22Rv1 (cell line): ENCODE measurements around the gene TNFSF18.
"Not testable (repeated sequence)": the region's sequence is repeated elsewhere in the genome, so short reads cannot be mapped to it uniquely, and the experiment has no call there.

Experiments used
- H3K27ac ChIP-seq: fragments of 450-650 bp; 2 replicates; pipeline ENCODE4 v1.5.1; 2017
- CTCF ChIP-seq: fragments of 450-650 bp; IDR thresholded peaks from 2 replicates; pipeline ENCODE4 v1.5.1; 2017; ENCODE audit warnings: mild to moderate bottlenecking
- ZFX ChIP-seq: fragments of 450-650 bp; IDR thresholded peaks from 2 replicates; pipeline ENCODE4 v1.6.1; 2017; ENCODE audit warnings: antibody characterized with exemption, borderline replicate concordance

The TNFSF18 gene

GRCh38 chr1:173084292-173084691 lies 33.6 kb upstream of the TNFSF18 start:
- no peak overlapping the region for H3K27ac ChIP-seq
- TF ChIP-seq ZFX: no peak
- TF ChIP-seq CTCF: no peak

GRCh38 chr1:173082913-173083312 lies 32.2 kb upstream of the TNFSF18 start:
- H3K27ac ChIP-seq: no peak overlapping the region
- TF ChIP-seq CTCF (no peak), ZFX (no peak)

- not testable (repeated sequence) for H3K27ac ChIP-seq
- TF ChIP-seq CTCF: peak; percentile 25; the same call in 1 of the 2 replicates
Measured at GRCh38 chr1:173074217-173074616, 23.5 kb upstream of the TNFSF18 start.

GRCh38 chr1:173064011-173064410 lies 13.3 kb upstream of the TNFSF18 start:
- no peak for TF ChIP-seq CTCF
- TF ChIP-seq ZFX: no peak
- no peak overlapping the region for H3K27ac ChIP-seq

GRCh38 chr1:173063171-173063570 lies 12.4 kb upstream of the TNFSF18 start:
- H3K27ac ChIP-seq: no peak overlapping the region
- TF ChIP-seq CTCF (no peak), ZFX (no peak)

- TF ChIP-seq ZFX (no peak), CTCF (no peak)
- no peak overlapping the region for H3K27ac ChIP-seq
Measured at GRCh38 chr1:173062150-173062938, 11.6 kb upstream of the TNFSF18 start.

- TF ChIP-seq ZFX (no peak), CTCF (no peak)
- no peak overlapping the region for H3K27ac ChIP-seq
Measured at GRCh38 chr1:173058556-173058955, 7.8 kb upstream of the TNFSF18 start.
